H9 (cell line): ENCODE data around the gene PLGRKT. TPM values are rescaled to one million over a fixed set of nuclear protein-coding genes. Genes with fewer than 3 reads are reported as not detected.

Experiments
- DNase-seq: peaks from one replicate; pipeline ENCODE4 v3.0.0-alpha.2; 2017
- H2AFZ ChIP-seq: one replicate; pipeline ENCODE4 v1.6.1; 2013; ENCODE audit warnings: mild to moderate bottlenecking, low read length, control low read depth, moderate library complexity
- H2AK5ac ChIP-seq: 2 replicates; pipeline ENCODE4 v1.6.1; 2013; ENCODE audit warnings: low read length, control low read depth, mixed read lengths; ENCODE audit not compliant: insufficient read length
- H2BK120ac ChIP-seq: one replicate; pipeline ENCODE4 v1.6.1; 2013; ENCODE audit warnings: low read depth, mild to moderate bottlenecking, low read length, control low read depth, inconsistent platforms; ENCODE audit not compliant: poor library complexity, severe bottlenecking
- H2BK12ac ChIP-seq: 2 replicates; pipeline ENCODE4 v1.6.1; 2013; ENCODE audit warnings: low read length, control low read depth, mixed read lengths, low read depth; ENCODE audit not compliant: insufficient read length
- H2BK15ac ChIP-seq: 2 replicates; pipeline ENCODE4 v1.6.1; 2013; ENCODE audit warnings: low read depth, low read length, control low read depth
- H2BK20ac ChIP-seq: one replicate; pipeline ENCODE4 v1.6.1; 2013; ENCODE audit warnings: low read depth, mild to moderate bottlenecking, low read length, control low read depth, inconsistent platforms; ENCODE audit not compliant: poor library complexity, severe bottlenecking
- H2BK5ac ChIP-seq: 2 replicates; pipeline ENCODE4 v1.6.1; 2013; ENCODE audit warnings: low read length, control low read depth, mixed read lengths; ENCODE audit not compliant: insufficient read length
- H3K14ac ChIP-seq: 2 replicates; pipeline ENCODE4 v1.6.1; 2013; ENCODE audit warnings: low read length, control low read depth; ENCODE audit not compliant: insufficient read depth
- H3K18ac ChIP-seq: 2 replicates; pipeline ENCODE4 v1.6.1; 2013; ENCODE audit warnings: low read depth, mild to moderate bottlenecking, mixed read lengths, low read length, control low read depth; ENCODE audit not compliant: insufficient read length
- H3K23ac ChIP-seq: 2 replicates; pipeline ENCODE4 v1.6.1; 2013; ENCODE audit warnings: low read length, control low read depth, mixed read lengths, low read depth; ENCODE audit not compliant: insufficient read length
- H3K23me2 ChIP-seq: 2 replicates; pipeline ENCODE4 v1.6.1; 2013; ENCODE audit warnings: low read depth, mild to moderate bottlenecking, mixed read lengths, low read length, control low read depth; ENCODE audit not compliant: insufficient read length, poor library complexity, severe bottlenecking
- H3K27ac ChIP-seq: 2 replicates; pipeline ENCODE4 v1.5.1; 2013; ENCODE audit warnings: low read length, control low read depth, mixed read lengths, low read depth; ENCODE audit not compliant: insufficient read length
- H3K27me3 ChIP-seq: 2 replicates; pipeline ENCODE4 v1.6.1; 2013; ENCODE audit warnings: low read length, control low read depth, inconsistent platforms; ENCODE audit not compliant: insufficient read depth
- H3K4ac ChIP-seq: 2 replicates; pipeline ENCODE4 v1.6.1; 2013; ENCODE audit warnings: low read depth, mild to moderate bottlenecking, control low read depth, inconsistent platforms, low read length, moderate library complexity
- H3K4me1 ChIP-seq: 2 replicates; pipeline ENCODE4 v1.6.1; 2013; ENCODE audit warnings: low read length, control low read depth, inconsistent platforms; ENCODE audit not compliant: insufficient read depth
- H3K4me2 ChIP-seq: 2 replicates; pipeline ENCODE4 v1.6.1; 2013; ENCODE audit warnings: low read length, control low read depth, mixed read lengths; ENCODE audit not compliant: insufficient read length, insufficient read depth
- H3K56ac ChIP-seq: 2 replicates; pipeline ENCODE4 v1.6.1; 2013; ENCODE audit warnings: low read depth, mild to moderate bottlenecking, mixed read lengths, low read length, control low read depth; ENCODE audit not compliant: insufficient read length
- H3K79me1 ChIP-seq: 2 replicates; pipeline ENCODE4 v1.6.1; 2013; ENCODE audit warnings: low read depth, mild to moderate bottlenecking, moderate library complexity, low read length, control low read depth, inconsistent platforms; ENCODE audit not compliant: insufficient read depth, poor library complexity, severe bottlenecking
- H3K79me2 ChIP-seq: 2 replicates; pipeline ENCODE4 v1.6.1; 2013; ENCODE audit warnings: low read length, control low read depth, inconsistent platforms; ENCODE audit not compliant: insufficient read depth
- H3K9ac ChIP-seq: 2 replicates; pipeline ENCODE4 v1.6.1; 2013; ENCODE audit warnings: low read length, control low read depth, mixed read lengths; ENCODE audit not compliant: insufficient read length; ENCODE audit errors: extremely low read depth
- H3K9me3 ChIP-seq: one replicate; pipeline ENCODE4 v1.6.1; 2013; ENCODE audit warnings: low read depth, low read length, inconsistent platforms; ENCODE audit not compliant: control insufficient read depth
- H3T11ph ChIP-seq: one replicate; pipeline ENCODE4 v1.6.1; 2013; ENCODE audit warnings: mild to moderate bottlenecking, low read length, control low read depth, inconsistent platforms
- H4K20me1 ChIP-seq: one replicate; pipeline ENCODE4 v1.6.1; 2013; ENCODE audit not compliant: control insufficient read depth, insufficient read length, insufficient read depth
- H4K5ac ChIP-seq: 2 replicates; pipeline ENCODE4 v1.6.1; 2013; ENCODE audit warnings: low read depth, mild to moderate bottlenecking, mixed read lengths, low read length, control low read depth; ENCODE audit not compliant: insufficient read length
- H4K8ac ChIP-seq: replicated peaks from 2 replicates; pipeline ENCODE4 v1.6.1; 2013; ENCODE audit warnings: low read length, control low read depth, mixed read lengths, low read depth; ENCODE audit not compliant: insufficient read length
- H4K91ac ChIP-seq: 2 replicates; pipeline ENCODE4 v1.6.1; 2013; ENCODE audit warnings: low read depth, mild to moderate bottlenecking, moderate library complexity, mixed read lengths, low read length, control low read depth; ENCODE audit not compliant: insufficient read length
- H3K27ac Mint-ChIP-seq, 3 experiments: 2 replicates in 2 of 3; 3 replicates in 1 of 3; pipeline ENCODE4 v1.8.0; 2020 to 2021; ENCODE audit warnings: mixed read lengths in 3 of 3, mild to moderate bottlenecking in 1 of 3, moderate library complexity in 1 of 3
- H3K27me3 Mint-ChIP-seq: 2 replicates; pipeline ENCODE4 v1.8.0; 2021; ENCODE audit warnings: low read depth, mild to moderate bottlenecking, moderate library complexity, mixed read lengths
- H3K36me3 Mint-ChIP-seq, 3 experiments: 2 replicates in 2 of 3; 3 replicates in 1 of 3; pipeline ENCODE4 v1.8.0; 2020 to 2021; ENCODE audit warnings: low read depth in 3 of 3, mixed read lengths in 3 of 3; ENCODE audit not compliant: insufficient read depth in 1 of 3
- H3K4me1 Mint-ChIP-seq, 2 experiments: 2 replicates each; pipeline ENCODE4 v1.8.0; 2020; ENCODE audit warnings: mixed read lengths in 2 of 2
- H3K4me3 Mint-ChIP-seq, 2 experiments: 2 replicates in 1 of 2; 3 replicates in 1 of 2; pipeline ENCODE4 v1.8.0; 2020 to 2021; ENCODE audit warnings: mild to moderate bottlenecking in 2 of 2, mixed read lengths in 2 of 2, moderate library complexity in 1 of 2
- H3K9me3 Mint-ChIP-seq, 2 experiments: 2 replicates in 1 of 2; 3 replicates in 1 of 2; pipeline ENCODE4 v1.8.0; 2020; ENCODE audit warnings: mild to moderate bottlenecking in 2 of 2, mixed read lengths in 2 of 2, moderate library complexity in 1 of 2
- CTCF ChIP-seq: fragments of 200-600 bp; sonication (generic); conservative IDR thresholded peaks from 3 replicates; pipeline ENCODE4 v1.8.0; 2021; ENCODE audit warnings: antibody characterized with exemption, mild to moderate bottlenecking
- WGBS: extraction: QIAGEN DNeasy Blood & Tissue Kit; methylation state at CpG from one replicate; pipeline ENCODE4 v1.1.7; 2013; ENCODE audit warnings: missing lambda C conversion rate, low lambda C conversion rate, mixed read lengths; ENCODE audit not compliant: insufficient read length; ENCODE audit errors: extremely low coverage; 5-methylcytosine and 5-hydroxymethylcytosine counted together
- total RNA-seq: library from RNA; stranded (reverse); gene quantifications from 2 replicates; pipeline ENCODE4 v1.2.1, GENCODE V29; 2021

The PLGRKT gene
- total RNA-seq, 1 experiment from 2014 or later = 19.6 TPM

DNA sequence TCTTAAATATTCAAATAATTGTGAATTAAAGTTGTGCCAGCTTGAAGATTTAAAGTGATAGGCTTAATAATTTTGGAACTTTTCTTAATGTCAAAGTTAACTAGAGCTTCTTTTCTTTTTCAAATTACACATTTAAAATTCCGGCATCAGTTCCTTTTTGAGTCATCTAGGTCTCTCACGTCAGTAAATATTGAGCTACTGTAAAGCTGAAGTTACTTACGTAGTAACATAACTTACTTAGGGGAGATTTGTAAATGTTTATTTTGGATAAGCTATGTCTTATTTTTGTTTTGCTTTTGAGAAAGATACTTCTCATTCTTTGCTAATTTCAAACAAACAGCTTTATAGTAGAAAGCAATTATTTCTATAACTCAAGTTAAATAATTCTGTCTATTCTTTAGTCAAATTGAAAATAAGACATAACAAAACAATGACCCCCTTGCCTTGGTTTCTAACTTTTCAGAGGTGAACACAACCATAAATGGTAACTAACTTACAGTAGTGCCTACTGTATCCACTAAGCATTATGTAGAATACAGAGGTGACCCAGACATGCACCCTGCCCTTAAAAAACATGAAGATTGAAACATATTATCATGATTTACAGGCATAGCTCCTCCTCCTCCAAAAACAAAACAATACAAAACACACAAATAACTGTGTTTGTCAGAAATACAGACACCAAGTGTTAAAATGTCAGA, 42.4 kb upstream of the PLGRKT start:
- H3K9ac ChIP-seq = no peak overlapping the region
- H4K91ac ChIP-seq = no peak overlapping the region
- no peak overlapping the region for H2AK5ac ChIP-seq
- no peaks in the 10 kb centered on the region for H3K4me1 ChIP-seq
- no peak overlapping the region for H3K4me2 ChIP-seq
- no peak for TF ChIP-seq CTCF
- H2BK5ac ChIP-seq = no peak overlapping the region
- H3K27ac Mint-ChIP-seq = no peak overlapping the region
- peaks cover 14 to 19% of the 10 kb centered on the region in 2 experiments for H3K9me3 Mint-ChIP-seq
- no peak overlapping the region for H2BK15ac ChIP-seq
- no peak for DNase-seq
- H2BK120ac ChIP-seq = no peak overlapping the region
- H3K79me2 ChIP-seq = no peaks in the 10 kb centered on the region
- no peaks in the 10 kb centered on the region for H3K9me3 ChIP-seq
- H3K18ac ChIP-seq = no peak overlapping the region
- H4K5ac ChIP-seq = no peak overlapping the region
- H3K27me3 Mint-ChIP-seq = peaks cover 12% of the 10 kb centered on the region
- no peak overlapping the region for H3K23ac ChIP-seq
- no peak overlapping the region for H2BK20ac ChIP-seq
- H3K27ac ChIP-seq = no peak overlapping the region
- no peak overlapping the region for H3K14ac ChIP-seq
- no CpG with 5 or more reads among the region's 3 CpGs for WGBS
- no peak overlapping the region for H3K56ac ChIP-seq
- H3K4me3 Mint-ChIP-seq = no peak overlapping the region
- H3K79me1 ChIP-seq = no peaks in the 10 kb centered on the region
- no peak overlapping the region for H3T11ph ChIP-seq
- H4K20me1 ChIP-seq = no peaks in the 10 kb centered on the region
- no peak overlapping the region for H4K8ac ChIP-seq
- no peak overlapping the region for H2BK12ac ChIP-seq
- no peaks in the 10 kb centered on the region for H3K23me2 ChIP-seq
- H3K4ac ChIP-seq = no peak overlapping the region
- H3K36me3 Mint-ChIP-seq = peaks cover 2 to 8% (median 4%) of the 10 kb centered on the region in 3 experiments; a peak in 4 of 7 replicates
- peaks cover 4 to 6% of the 10 kb centered on the region in 2 experiments; a peak in 3 of 4 replicates for H3K4me1 Mint-ChIP-seq
- no peak overlapping the region for H2AFZ ChIP-seq
- H3K27me3 ChIP-seq = no peaks in the 10 kb centered on the region
